ENCODE measurements around the gene ISL1. TPM values are rescaled to one million over a fixed set of nuclear protein-coding genes. Genes with fewer than 3 reads are reported as not detected.

The ISL1 gene
- total RNA-seq (not detected), total RNA-seq (0 reads per million in 2 donors)

- peaks cover 8% of the 10 kb centered on the region for H3K36me3 Mint-ChIP-seq (ENCODE audit: low read depth)
- H3K4me1 Mint-ChIP-seq = peaks cover 2% of the 10 kb centered on the region
- ATAC-seq = no peak
- H3K27me3 Mint-ChIP-seq = peaks cover 95% of the 10 kb centered on the region
- no peak for DNase-seq
- no peak within 1 kb of the TSS for H3K4me3 Mint-ChIP-seq
- no peaks in the 10 kb centered on the region for H3K9me3 ChIP-seq (ENCODE audit: control insufficient read depth, low read length, poor library complexity, severe bottlenecking)
- no peak within 1 kb of the TSS for H3K27ac Mint-ChIP-seq
Observed at GRCh38 chr5:51383131-51384121, at the start of gene ISL1. Gene ISL1 (plus strand): TSS chr5:51383448. CDS start chr5:51383672, 224 bp downstream.

GRCh38 chr5:51336878-51337277 is 46.4 kb upstream of the ISL1 start:
- Mint-ChIP-seq H3K27ac (no peak overlapping the region), H3K36me3 (ENCODE audit: low read depth) (no peaks in the 10 kb centered on the region), H3K4me3 (no peak overlapping the region), H3K4me1 (no peaks in the 10 kb centered on the region), H3K27me3 (no peaks in the 10 kb centered on the region)
- DNase-seq (no peak), ATAC-seq (no peak)
- H3K9me3 ChIP-seq (ENCODE audit: control insufficient read depth, low read length, poor library complexity, severe bottlenecking) = no peaks in the 10 kb centered on the region

- Mint-ChIP-seq H3K27ac (no peak overlapping the region), H3K4me1 (no peaks in the 10 kb centered on the region), H3K27me3 (no peaks in the 10 kb centered on the region), H3K36me3 (ENCODE audit: low read depth) (no peaks in the 10 kb centered on the region), H3K4me3 (no peak overlapping the region)
- DNase-seq = no peak
- no peaks in the 10 kb centered on the region for H3K9me3 ChIP-seq (ENCODE audit: control insufficient read depth, low read length, poor library complexity, severe bottlenecking)
- ATAC-seq = no peak
Observed at GRCh38 chr5:51345106-51345505, 38.1 kb upstream of the ISL1 start.

GRCh38 chr5:51347157-51347556 is 36.1 kb upstream of the ISL1 start:
- ATAC-seq (no peak), DNase-seq (no peak)
- H3K9me3 ChIP-seq (ENCODE audit: control insufficient read depth, low read length, poor library complexity, severe bottlenecking) = no peaks in the 10 kb centered on the region
- Mint-ChIP-seq H3K4me3 (no peak overlapping the region), H3K27ac (no peak overlapping the region), H3K36me3 (ENCODE audit: low read depth) (no peaks in the 10 kb centered on the region), H3K4me1 (no peaks in the 10 kb centered on the region), H3K27me3 (no peaks in the 10 kb centered on the region)

GRCh38 chr5:51347704-51348103 is 35.5 kb upstream of the ISL1 start:
- Mint-ChIP-seq H3K27me3 (no peaks in the 10 kb centered on the region), H3K4me1 (no peaks in the 10 kb centered on the region), H3K27ac (no peak overlapping the region), H3K4me3 (no peak overlapping the region), H3K36me3 (ENCODE audit: low read depth) (no peaks in the 10 kb centered on the region)
- H3K9me3 ChIP-seq (ENCODE audit: control insufficient read depth, low read length, poor library complexity, severe bottlenecking) = no peaks in the 10 kb centered on the region
- ATAC-seq = no peak
- DNase-seq = no peak

- ATAC-seq = no peak
- H3K27me3 Mint-ChIP-seq = peaks cover 11% of the 10 kb centered on the region
- H3K4me1 Mint-ChIP-seq = no peaks in the 10 kb centered on the region
- no peak for DNase-seq
- no peak overlapping the region for H3K4me3 Mint-ChIP-seq
- H3K36me3 Mint-ChIP-seq (ENCODE audit: low read depth) = no peaks in the 10 kb centered on the region
- H3K9me3 ChIP-seq (ENCODE audit: control insufficient read depth, low read length, poor library complexity, severe bottlenecking) = no peaks in the 10 kb centered on the region
- H3K27ac Mint-ChIP-seq = no peak overlapping the region
Observed at GRCh38 chr5:51371052-51371451, 12.2 kb upstream of the ISL1 start.

GRCh38 chr5:51373880-51374523 is 9.2 kb upstream of the ISL1 start:
- H3K27ac Mint-ChIP-seq = no peak overlapping the region
- H3K4me3 Mint-ChIP-seq = no peak overlapping the region
- H3K4me1 Mint-ChIP-seq = peaks cover 3% of the 10 kb centered on the region
- no peaks in the 10 kb centered on the region for H3K9me3 ChIP-seq (ENCODE audit: control insufficient read depth, low read length, poor library complexity, severe bottlenecking)
- peaks cover 4% of the 10 kb centered on the region for H3K36me3 Mint-ChIP-seq (ENCODE audit: low read depth)
- peaks cover 37% of the 10 kb centered on the region for H3K27me3 Mint-ChIP-seq
- DNase-seq (no peak), ATAC-seq (no peak)

- ATAC-seq (no peak), DNase-seq (no peak)
- peaks cover 4% of the 10 kb centered on the region for H3K36me3 Mint-ChIP-seq (ENCODE audit: low read depth)
- H3K9me3 ChIP-seq (ENCODE audit: control insufficient read depth, low read length, poor library complexity, severe bottlenecking) = no peaks in the 10 kb centered on the region
- H3K4me1 Mint-ChIP-seq = peaks cover 3% of the 10 kb centered on the region
- no peak overlapping the region for H3K27ac Mint-ChIP-seq
- peaks cover 48% of the 10 kb centered on the region for H3K27me3 Mint-ChIP-seq
- H3K4me3 Mint-ChIP-seq = no peak overlapping the region
Observed at GRCh38 chr5:51375084-51375483, 8.2 kb upstream of the ISL1 start.

GRCh38 chr5:51376509-51376908 is 6.7 kb upstream of the ISL1 start:
- H3K9me3 ChIP-seq (ENCODE audit: control insufficient read depth, low read length, poor library complexity, severe bottlenecking) = no peaks in the 10 kb centered on the region
- Mint-ChIP-seq H3K4me1 (peaks cover 3% of the 10 kb centered on the region), H3K4me3 (no peak overlapping the region), H3K27me3 (peaks cover 62% of the 10 kb centered on the region), H3K36me3 (ENCODE audit: low read depth) (peaks cover 4% of the 10 kb centered on the region), H3K27ac (no peak overlapping the region)
- DNase-seq (no peak), ATAC-seq (no peak)

GRCh38 chr5:51377151-51378060 is 5.8 kb upstream of the ISL1 start:
- H3K27me3 Mint-ChIP-seq = peaks cover 71% of the 10 kb centered on the region
- H3K36me3 Mint-ChIP-seq (ENCODE audit: low read depth) = peaks cover 4% of the 10 kb centered on the region
- H3K9me3 ChIP-seq (ENCODE audit: control insufficient read depth, low read length, poor library complexity, severe bottlenecking) = no peaks in the 10 kb centered on the region
- peaks cover 3% of the 10 kb centered on the region for H3K4me1 Mint-ChIP-seq
- no peak overlapping the region for H3K4me3 Mint-ChIP-seq
- H3K27ac Mint-ChIP-seq = no peak overlapping the region
- DNase-seq = no peak
- ATAC-seq = no peak

GRCh38 chr5:51378061-51378409 is 5.2 kb upstream of the ISL1 start:
- H3K36me3 Mint-ChIP-seq (ENCODE audit: low read depth) = peaks cover 4% of the 10 kb centered on the region
- ATAC-seq (no peak), DNase-seq (no peak)
- no peak overlapping the region for H3K4me3 Mint-ChIP-seq
- H3K27ac Mint-ChIP-seq = no peak overlapping the region
- no peaks in the 10 kb centered on the region for H3K9me3 ChIP-seq (ENCODE audit: control insufficient read depth, low read length, poor library complexity, severe bottlenecking)
- H3K27me3 Mint-ChIP-seq = peaks cover 77% of the 10 kb centered on the region
- peaks cover 3% of the 10 kb centered on the region for H3K4me1 Mint-ChIP-seq

- H3K36me3 Mint-ChIP-seq (ENCODE audit: low read depth) = peaks cover 4% of the 10 kb centered on the region
- H3K4me3 Mint-ChIP-seq = no peak overlapping the region
- DNase-seq = no peak
- no peak for ATAC-seq
- H3K4me1 Mint-ChIP-seq = peaks cover 3% of the 10 kb centered on the region
- no peaks in the 10 kb centered on the region for H3K9me3 ChIP-seq (ENCODE audit: control insufficient read depth, low read length, poor library complexity, severe bottlenecking)
- H3K27ac Mint-ChIP-seq = no peak overlapping the region
- H3K27me3 Mint-ChIP-seq = peaks cover 84% of the 10 kb centered on the region
Observed at GRCh38 chr5:51378448-51379330, 4.6 kb upstream of the ISL1 start.
